Stimulated activated CD4-positive, alpha-beta T cell treated with anti-CD3 and anti-CD28 coated beads, Interleukin-1b, Interleukin-23, amount 100 ng/mL, for 48 hours (primary cell): ENCODE data around the gene TGFBR3L.
A peak's percentile ranks its signal among the peaks of the same experiment; 100 is the strongest.
"Not testable (repeated sequence)": the region's sequence is repeated elsewhere in the genome, so short reads cannot be mapped to it uniquely, and the experiment has no call there.

ENCODE experiments used
- DNase-seq: peaks from one replicate; pipeline ENCODE4 v3.0.0-alpha.2; 2020

Gene TGFBR3L

GRCh38 chr19:7930765-7931164, 16.1 kb downstream of the TGFBR3L start:
- no peak for DNase-seq

- no peak for DNase-seq
Measured at GRCh38 chr19:7931221-7932061, 16.8 kb downstream of the TGFBR3L start.

- DNase-seq: no peak
Measured at GRCh38 chr19:7932276-7932929, 17.8 kb downstream of the TGFBR3L start.

DNA sequence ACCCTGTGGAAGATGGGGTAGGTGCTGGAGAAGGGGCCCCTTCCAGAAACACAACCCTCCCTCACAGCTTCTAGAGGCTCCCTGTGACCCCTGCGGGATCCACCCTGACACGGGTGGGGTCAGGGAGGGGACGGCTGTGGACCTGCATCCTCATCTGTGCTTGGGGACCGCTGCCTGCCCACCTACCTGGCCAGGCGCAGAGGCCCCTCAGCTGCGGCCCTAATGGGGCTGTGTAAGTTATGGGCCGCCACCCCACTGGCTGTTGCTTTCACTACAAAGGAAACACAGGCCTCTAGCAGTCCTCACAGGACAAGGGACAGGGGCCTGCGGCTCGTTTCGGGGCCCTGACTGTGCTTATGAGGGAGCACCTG, 18.3 kb downstream of the TGFBR3L start:
- no peak for DNase-seq

DNA sequence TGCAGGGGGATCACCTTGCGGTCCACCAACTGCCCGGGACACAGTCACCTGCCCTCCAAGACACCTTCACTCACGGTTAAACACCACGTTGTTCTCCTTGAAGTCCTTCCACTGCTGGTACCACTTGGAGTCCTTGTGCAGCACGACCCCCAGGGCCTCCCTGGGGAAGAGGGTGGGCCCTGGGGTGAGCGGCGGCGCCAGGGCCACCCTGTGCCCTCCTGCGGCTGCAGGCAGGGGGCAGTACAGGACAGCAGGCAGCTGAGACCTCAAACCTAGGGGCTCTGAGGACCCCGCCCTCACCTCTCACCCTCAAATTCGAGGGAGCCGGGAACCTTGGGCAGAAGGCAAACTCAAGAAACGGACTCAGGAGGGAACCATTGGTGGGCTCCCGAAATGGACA, 18.8 kb downstream of the TGFBR3L start:
- DNase-seq: no peak

DNA sequence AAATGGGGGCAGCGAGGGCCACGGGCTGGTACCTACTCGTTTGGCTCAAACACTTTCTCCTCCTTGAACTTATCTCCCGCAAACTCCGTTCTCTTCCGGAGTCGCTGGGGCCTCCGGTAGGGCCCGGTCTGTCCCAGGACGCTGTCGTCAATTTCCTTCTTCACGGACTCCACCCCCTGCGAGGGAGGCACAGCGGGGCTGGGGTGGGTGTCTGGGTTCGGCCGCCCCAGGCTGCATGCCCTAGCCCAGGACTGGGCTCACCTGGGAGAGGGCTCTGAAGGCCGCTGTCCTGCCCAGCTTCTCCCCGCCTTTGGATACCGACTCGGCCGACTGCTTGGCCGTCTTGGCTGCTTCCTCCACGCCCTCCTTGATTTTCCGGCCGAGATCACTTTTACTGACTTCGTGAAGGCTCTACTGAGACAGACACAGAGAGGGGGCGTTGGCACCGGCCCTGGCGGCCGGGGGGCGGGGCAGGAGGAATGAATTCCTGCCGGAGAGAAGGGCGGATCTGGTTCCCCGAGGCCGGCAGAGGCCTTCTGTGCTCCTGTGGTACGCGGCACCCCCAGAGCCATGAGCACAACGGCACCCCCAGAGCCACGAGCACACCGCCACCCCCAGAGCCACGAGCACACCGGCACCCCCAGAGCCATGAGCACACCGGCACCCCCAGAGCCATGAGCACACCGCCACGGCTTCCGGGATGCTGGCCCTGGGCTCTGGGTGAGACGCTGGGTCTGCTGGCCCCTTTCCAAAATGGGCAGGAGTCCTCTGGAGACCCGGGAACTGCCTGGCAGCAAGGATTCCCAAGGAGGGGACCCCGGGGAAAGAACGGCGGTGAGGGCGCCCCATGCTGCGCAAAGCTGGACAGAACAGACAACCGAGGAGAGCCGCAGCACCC, 19.4 kb downstream of the TGFBR3L start:
- DNase-seq: no peak

DNA sequence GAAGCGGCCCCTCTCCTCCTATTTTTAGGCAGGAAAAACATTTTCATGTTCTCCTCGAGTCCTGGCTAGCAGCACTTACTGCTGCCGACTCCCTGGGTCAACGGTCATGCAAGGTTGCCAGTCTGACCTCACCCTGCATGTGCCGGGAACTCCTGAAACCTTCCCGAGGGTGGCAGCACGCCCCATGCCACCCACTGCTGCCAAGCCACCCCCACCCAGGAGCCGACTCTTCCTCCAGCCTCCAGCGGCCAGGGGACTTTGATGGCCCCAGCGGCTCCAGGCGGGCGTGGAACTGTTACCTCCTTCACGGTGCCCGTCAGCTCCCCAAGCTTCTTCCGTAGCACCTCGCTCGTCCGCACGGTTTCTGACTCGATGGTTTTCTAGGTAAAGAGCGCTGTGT, 20.1 kb downstream of the TGFBR3L start:
- DNase-seq: no peak

GRCh38 chr19:7940841-7941240, 26.2 kb downstream of the TGFBR3L start:
- no peak for DNase-seq

- no peak for DNase-seq
Measured at GRCh38 chr19:7941895-7942596, 27.4 kb downstream of the TGFBR3L start.

DNA sequence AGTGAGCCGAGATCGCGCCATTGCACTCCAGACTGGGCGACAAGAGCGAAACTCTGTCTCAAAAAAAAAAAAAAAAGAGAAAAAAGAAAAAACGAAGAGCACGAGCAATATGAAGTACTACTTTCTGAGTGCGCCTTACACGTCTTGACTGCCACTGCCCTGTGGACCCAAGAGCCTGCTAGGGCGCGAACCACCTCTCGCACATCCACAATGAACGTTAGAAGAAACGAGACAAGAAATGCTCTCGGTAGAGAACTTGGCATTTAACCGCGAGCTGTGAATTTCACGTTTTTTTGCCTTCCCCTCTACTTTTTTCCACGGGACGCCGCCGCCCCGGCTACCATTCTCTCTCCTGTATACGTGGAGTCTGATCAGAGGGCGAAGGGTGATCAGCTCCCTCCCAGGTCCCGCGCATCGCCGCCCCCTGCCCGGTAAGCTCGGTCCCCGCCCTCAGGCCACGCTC, 28.4 kb downstream of the TGFBR3L start:
- DNase-seq: no peak

DNA sequence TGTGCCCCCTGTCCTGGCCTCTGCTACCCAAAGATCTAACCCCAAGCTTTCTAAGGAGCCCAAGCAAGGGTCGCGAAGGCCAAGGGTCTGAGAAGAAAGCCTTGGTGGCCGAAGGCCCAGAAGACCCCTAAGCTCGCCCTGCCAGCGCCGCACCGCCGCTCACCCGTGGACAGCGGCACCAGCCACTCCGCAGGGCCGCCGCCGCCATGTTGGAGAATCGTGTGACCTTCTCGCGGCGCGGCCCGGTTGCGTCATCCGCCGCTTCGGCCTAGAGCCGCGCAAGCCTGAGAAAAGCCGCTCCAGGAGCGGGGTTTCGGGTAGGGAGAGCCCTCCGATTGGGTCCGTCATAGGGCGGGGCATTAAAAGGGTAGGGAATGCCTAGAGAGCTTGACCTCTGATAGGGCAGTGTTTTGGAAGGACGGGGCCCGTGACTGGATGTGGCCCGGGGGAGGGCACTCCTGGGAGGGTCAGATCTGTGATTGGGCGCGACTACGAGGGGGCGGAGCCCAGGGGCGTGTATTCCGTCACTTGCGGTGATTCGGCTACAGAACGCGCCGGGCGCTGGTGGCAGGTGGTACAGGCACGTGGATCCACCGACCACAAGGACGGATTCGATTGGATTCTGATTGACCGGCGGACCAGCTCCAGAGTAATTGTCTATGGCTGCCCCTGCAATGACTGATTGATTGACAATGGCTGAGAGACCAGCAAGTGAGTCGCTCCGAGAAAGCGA, 29.0 kb downstream of the TGFBR3L start, which contains the start of gene TIMM44:
Gene TIMM44 (minus strand): TSS at position 223 of the 733 bp plus-strand sequence. CDS start 15 bp downstream, at position 208.
- peak; percentile 100 for DNase-seq

- peak; percentile 86 for DNase-seq
Measured at GRCh38 chr19:7944177-7944761, 29.6 kb downstream of the TGFBR3L start.

- no peak for DNase-seq
Measured at GRCh38 chr19:7947939-7948338, 33.3 kb downstream of the TGFBR3L start.

GRCh38 chr19:7953060-7953459, 38.4 kb downstream of the TGFBR3L start:
- DNase-seq: no peak

- no peak for DNase-seq
Measured at GRCh38 chr19:7953576-7953975, 38.9 kb downstream of the TGFBR3L start.

GRCh38 chr19:7955696-7956095, 41.1 kb downstream of the TGFBR3L start:
- DNase-seq: no peak

DNA sequence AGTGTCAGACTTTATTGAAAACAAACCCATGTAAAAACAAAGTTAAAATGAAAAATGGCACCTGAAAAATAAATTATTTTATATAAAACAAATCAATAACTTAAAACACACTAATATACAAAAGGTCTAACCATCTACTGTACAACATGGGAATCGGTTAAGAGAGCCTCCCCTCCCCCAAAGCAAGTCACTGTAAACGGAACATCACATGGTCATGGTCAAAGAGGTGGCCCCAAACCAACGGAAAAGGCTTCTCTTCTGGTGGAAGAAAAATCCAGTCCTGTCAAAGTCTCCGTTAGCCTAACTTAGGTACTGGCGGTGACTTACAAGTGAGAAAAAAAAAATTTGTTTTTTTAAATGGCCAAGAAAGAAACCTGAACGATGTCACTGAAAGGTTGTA, 44.6 kb downstream of the TGFBR3L start:
- no peak for DNase-seq

GRCh38 chr19:7961082-7961481, 46.5 kb downstream of the TGFBR3L start:
- DNase-seq: not testable (repeated sequence)

- no peak for DNase-seq
Measured at GRCh38 chr19:7961920-7962626, 47.4 kb downstream of the TGFBR3L start.

GRCh38 chr19:7962644-7963268, 48.1 kb downstream of the TGFBR3L start:
- no peak for DNase-seq
